ENCODE results near the gene ATP1A1. TPM values are rescaled to one million over a fixed set of nuclear protein-coding genes. Genes with fewer than 3 reads are reported as not detected.

Gene ATP1A1
- total and polyA plus RNA-seq, 2 donors (not counting 3 experiments of a cell fraction or from before 2014, with no cell fraction given): 263 to 325 TPM

GRCh38 chr1:116377541-116378529 is 4.8 kb downstream of the ATP1A1 start:
- Histone ChIP-seq H3K9me1 (replicated peaks; ENCODE audit: control insufficient read depth, extremely low read depth, insufficient read depth, low read length) (no peaks in the 10 kb centered on the region), H2AFZ (ENCODE audit: low read depth, low read length) (no peak overlapping the region), H3K79me2 (ENCODE audit: control insufficient read depth, insufficient read depth, low read length) (peaks cover 90% of the 10 kb centered on the region), H3K27ac (ENCODE audit: insufficient read depth, low read depth, low read length) (peak overlapping the region; percentile 96), H3K9me3 (replicated peaks; ENCODE audit: control insufficient read depth, insufficient read depth, low read length) (no peaks in the 10 kb centered on the region), H3K9ac (replicated peaks; ENCODE audit: extremely low read depth, insufficient read depth, low read length) (peak overlapping the region; percentile 95), H3K4me2 (ENCODE audit: insufficient read depth, low read length) (peak overlapping the region; percentile 96), H3K4me1 (ENCODE audit: control insufficient read depth, extremely low read depth, insufficient read depth, low read length) (peaks cover 70% of the 10 kb centered on the region), H4K20me1 (replicated peaks; ENCODE audit: control insufficient read depth, extremely low read depth, insufficient read depth, low read length) (peaks cover 10% of the 10 kb centered on the region), H3K36me3 (ENCODE audit: control insufficient read depth in 2 of 2, extremely low read depth in 1 of 2, insufficient read depth in 2 of 2, low read length in 2 of 2) (no peaks in the 10 kb centered on the region), H3K27me3 (ENCODE audit: control insufficient read depth in 2 of 2, insufficient read depth in 2 of 2, low read length in 2 of 2) (no peaks in the 10 kb centered on the region), H3K4me3 (replicated peaks in 1 of 3; ENCODE audit: insufficient read depth in 1 of 3, low read depth in 1 of 3, low read length in 3 of 3) (peak overlapping the region in 1 of 3 experiments; percentile 94)
- TSS peak; percentile 61 for BruUV-seq (replicated peaks)
- FAIRE-seq (peak; percentile 75), DNase-seq (ENCODE audit: low read depth, low spot score) (peak; percentile 94)
- intact Hi-C loops (cut with micrococcal nuclease): loop anchor here (1.0 to 5.0 kb wide), 6 partner anchors 17 to 1621 kb away; partner anchors contain the start of gene CSDE1
- TF ChIP-seq POLR2AphosphoS5 (IDR thresholded peaks at IDR 0.05; ENCODE audit: insufficient read depth, low read depth, low read length) (peak; percentile 23), MAX (IDR thresholded peaks at IDR 0.05; ENCODE audit: insufficient read depth, insufficient read length) (no peak), MYC (IDR thresholded peaks at IDR 0.05; ENCODE audit: low read depth, low read length) (no peak), POLR2A (IDR thresholded peaks at IDR 0.05; ENCODE audit: low read depth, low read length) (no peak), FOS (IDR thresholded peaks at IDR 0.05; ENCODE audit: borderline replicate concordance, insufficient read depth, low read length) (peak; percentile 83), CTCF (IDR thresholded peaks at IDR 0.05; ENCODE audit: extremely low read depth in 1 of 2, insufficient read depth in 1 of 2, low read depth in 1 of 2, low read length in 2 of 2) (no peak), JUN (IDR thresholded peaks at IDR 0.05; ENCODE audit: borderline replicate concordance, insufficient read depth, insufficient read length, low read depth) (peak; percentile 93), GATA2 (IDR thresholded peaks at IDR 0.05; ENCODE audit: insufficient read depth, insufficient read length, low read depth, low read length) (no peak), EZH2 (IDR thresholded peaks at IDR 0.05; ENCODE audit: borderline replicate concordance, low read depth, low read length, severe bottlenecking) (no peak)
- POLR2A ChIA-PET: no interaction called here
- dilution Hi-C loops (cut with MboI; ENCODE audit: extremely low pct_ligation_motif_present, low sequenced_read_pairs): loop anchor here (25.0 kb wide), 1 partner anchor 109 kb away; no protein-coding TSS in a partner anchor
- CTCF ChIA-PET: interaction anchor here (1.2 to 5.3 kb wide), 3 partner anchors 108 to 239 kb away, joined by 3 to 37 read pairs (median 16); no protein-coding TSS in a partner anchor
